Measurements from ENCODE around the gene DOC2A.
"Not testable (repeated sequence)": the region's sequence is repeated elsewhere in the genome, so short reads cannot be mapped to it uniquely, and the experiment has no call there.

Gene DOC2A

DNA sequence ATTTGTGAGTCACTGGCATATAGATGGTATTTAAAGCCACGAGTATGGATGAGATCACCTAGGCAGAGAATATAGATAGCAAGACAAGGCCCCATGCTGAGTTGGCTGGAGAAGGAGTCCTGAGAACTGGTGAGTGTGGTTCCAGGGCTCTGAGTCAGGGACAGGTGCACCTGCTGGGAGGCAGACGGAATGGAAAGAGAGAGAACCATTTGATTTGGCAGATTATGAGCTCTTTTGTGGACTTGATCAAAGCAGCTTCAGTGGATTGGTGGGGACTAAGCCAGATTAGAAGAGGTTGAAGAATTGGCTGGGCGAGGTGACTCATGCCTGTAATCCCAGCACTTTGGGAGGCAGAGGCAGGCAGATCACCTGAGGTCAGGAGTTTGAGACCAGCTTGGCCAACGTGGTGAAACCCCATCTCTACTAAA is 7.9 kb upstream of the DOC2A start:
- no peak for DNase-seq (ENCODE audit: low read depth)
- TF ChIP-seq CTCF (IDR thresholded peaks at IDR 0.05; ENCODE audit: low read length, missing control alignments): no peak

DNA sequence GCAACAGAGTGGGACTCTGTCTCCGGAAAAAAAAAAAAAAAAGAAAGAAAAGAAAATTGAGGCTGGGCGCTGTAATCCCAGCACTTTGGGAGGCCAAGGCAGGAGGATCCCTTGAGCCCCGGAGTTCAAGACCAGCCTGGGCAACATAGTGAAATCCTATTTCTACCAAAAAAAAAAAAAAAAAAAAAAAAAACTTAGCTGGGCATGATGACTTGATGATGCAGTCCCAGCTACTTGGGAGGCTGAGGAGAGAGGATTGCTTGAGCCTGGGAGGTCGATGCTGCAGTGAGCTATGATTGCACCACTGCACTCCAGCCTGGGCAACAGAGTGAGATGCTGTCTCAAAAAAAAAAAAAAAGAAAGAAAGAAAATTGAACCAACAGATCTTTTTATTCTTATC is 7.1 kb upstream of the DOC2A start:
- DNase-seq (ENCODE audit: low read depth); H3K4me3 ChIP-seq (replicated peaks; ENCODE audit: low read depth, low read length): not testable (repeated sequence)

More for the DNA sequence above, 7.9 kb upstream of the DOC2A start:
- H3K4me3 ChIP-seq (replicated peaks; ENCODE audit: low read depth, low read length): no peak overlapping the region

GRCh38 chr16:30017277-30017656 is 6.4 kb upstream of the DOC2A start:
- H3K4me3 ChIP-seq (replicated peaks; ENCODE audit: low read depth, low read length): no peak overlapping the region
- DNase-seq (ENCODE audit: low read depth): no peak
- no peak for TF ChIP-seq CTCF (IDR thresholded peaks at IDR 0.05; ENCODE audit: low read length, missing control alignments)

DNA sequence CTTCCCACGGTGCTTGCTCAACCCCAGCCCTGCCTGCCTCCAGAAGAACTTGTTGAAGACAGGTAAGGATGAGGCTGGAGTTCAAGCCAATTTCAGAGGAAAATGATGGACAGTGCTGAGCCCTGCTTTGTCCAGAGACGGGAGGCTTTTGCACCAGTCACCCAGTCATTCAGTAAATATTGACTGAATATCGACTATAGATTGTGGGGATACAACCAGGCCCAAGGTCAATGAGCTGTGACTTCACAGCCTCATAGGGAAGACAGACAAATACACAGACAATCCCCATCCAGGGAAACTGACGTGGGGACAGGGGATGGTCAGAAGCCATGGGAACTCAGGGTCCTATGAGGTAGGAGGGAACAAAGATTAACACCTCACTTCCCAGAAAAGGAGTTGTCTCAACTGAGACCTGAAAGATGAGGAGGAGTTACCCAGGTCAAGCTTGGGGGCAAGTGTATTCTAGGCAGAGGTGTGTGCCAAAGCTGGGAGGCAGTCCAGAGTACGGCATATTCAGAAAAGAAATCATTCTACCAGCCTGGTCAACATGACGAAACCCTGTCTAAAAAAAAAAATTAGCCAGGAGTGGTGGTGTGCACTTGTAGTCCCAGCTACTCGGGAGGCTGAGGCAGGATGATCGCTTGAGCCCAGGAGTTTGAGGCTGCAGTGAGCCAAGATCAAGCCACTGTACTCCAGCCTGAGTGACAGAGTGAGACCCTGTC is 5.9 kb upstream of the DOC2A start:
- no peak overlapping the region for H3K4me3 ChIP-seq (replicated peaks; ENCODE audit: low read depth, low read length)
- TF ChIP-seq CTCF (IDR thresholded peaks at IDR 0.05; ENCODE audit: low read length, missing control alignments): no peak
- no peak for DNase-seq (ENCODE audit: low read depth)

- H3K4me3 ChIP-seq (replicated peaks; ENCODE audit: low read depth, low read length): not testable (repeated sequence)
Observed at GRCh38 chr16:30015450-30015849, 4.6 kb upstream of the DOC2A start.

DNA sequence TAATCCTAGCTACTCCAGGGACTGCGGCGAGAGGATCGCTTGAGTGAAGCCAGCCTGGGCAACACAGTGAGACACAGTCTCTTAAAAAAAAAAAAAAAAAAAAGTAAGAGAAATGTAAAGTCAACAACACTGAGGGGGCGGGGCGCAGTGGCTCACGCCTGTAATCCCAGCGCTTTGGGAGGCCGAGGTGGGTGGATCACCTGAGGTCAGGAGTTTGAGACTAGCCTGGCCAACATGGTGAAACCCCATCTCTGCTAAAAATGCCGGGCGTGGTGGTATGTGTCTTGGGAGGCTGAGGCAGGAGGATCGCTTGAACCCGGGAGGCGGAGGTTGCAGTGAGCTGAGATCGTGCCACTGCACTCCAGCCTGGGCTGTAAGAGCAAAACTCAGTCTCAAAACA is 1.8 kb upstream of the DOC2A start:
- H3K4me3 ChIP-seq (replicated peaks; ENCODE audit: low read depth, low read length); DNase-seq (ENCODE audit: low read depth): not testable (repeated sequence)

More at GRCh38 chr16:30015450-30015849, 4.6 kb upstream of the DOC2A start:
- DNase-seq (ENCODE audit: low read depth): not testable (repeated sequence)

DNA sequence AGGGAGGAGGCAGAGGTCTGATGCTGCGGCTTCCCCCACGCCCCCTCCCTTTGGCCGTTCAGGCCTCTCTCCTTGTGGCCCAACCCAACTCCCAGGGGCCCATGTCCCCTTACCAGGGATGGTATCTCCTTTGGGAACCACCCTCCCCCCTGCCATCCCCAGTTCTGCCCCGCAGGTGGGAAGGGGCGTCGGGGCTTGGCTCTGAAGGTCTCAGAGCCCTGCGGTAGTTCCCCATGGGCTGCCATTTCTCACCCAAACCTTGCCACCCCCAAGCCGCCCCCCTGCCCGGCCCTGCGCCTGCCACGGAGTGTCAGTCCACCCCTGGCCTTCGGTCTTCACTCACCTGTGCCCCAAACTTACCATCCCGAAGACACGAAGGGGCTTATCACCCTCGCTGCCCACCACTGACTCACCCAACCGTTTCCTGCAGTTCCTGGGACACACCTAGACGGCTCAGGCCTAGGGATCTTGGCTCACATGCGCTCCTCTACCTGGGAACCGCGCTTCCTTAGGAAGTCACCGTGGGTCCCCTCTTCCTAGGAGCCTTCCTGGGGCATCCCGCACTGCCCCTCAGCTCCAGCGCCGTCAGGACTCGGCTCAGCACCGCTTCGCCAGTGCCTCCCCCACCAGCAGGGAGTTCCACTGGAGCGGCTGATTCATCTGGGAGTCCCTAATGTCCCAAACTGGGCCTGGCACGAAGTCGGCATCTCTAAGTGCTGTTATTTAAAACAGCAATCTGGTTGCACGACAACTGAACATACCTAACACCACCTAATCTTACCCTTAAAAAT is 1.1 kb upstream of the DOC2A start:
- H3K4me3 ChIP-seq (replicated peaks; ENCODE audit: low read depth, low read length): no peak overlapping the region
- no peak for DNase-seq (ENCODE audit: low read depth)
- TF ChIP-seq CTCF (IDR thresholded peaks at IDR 0.05; ENCODE audit: low read length, missing control alignments): no peak

DNA sequence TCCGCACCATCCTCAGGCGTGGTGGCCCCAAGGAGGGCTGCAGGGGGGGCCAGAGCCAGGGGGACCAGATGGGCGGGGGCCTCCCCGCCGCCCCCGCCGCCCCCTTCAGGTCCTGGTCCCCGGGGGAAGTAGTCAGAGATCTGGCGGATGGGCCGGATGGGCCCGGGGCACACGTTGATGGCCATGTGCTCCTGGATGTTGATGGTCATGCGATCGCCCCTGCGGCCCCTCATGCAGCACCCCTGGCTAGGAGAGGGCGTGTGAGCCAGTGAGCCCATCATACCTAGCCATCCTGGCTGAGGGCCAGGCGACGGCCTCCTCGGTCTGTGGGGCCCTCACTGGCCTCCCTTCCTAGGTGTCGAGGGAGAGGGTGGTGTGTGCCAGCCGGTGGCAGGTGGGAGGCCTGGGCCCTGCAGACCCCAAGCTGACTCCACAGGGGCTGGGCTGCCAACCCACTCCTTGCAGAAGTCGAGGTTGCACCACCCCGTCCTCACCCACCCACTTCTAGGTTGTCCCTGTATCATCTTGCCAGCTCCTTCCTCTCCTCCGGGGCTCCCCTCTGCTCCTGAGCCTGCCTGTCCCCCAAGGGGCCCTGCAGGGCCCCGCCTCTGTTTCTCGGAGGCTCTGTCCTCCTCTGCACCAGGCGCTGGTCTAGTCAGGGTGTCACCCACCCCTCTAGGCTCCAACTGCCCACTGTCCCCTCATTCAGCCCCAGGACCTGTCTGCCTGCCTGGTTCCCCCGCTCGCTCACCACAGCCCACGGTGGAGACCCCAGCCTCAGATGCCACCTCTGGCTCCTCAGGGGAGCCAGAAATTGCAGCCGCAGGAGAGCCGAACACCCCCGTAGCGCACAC is 610 bp downstream of the DOC2A start:
- H3K4me3 ChIP-seq (replicated peaks; ENCODE audit: low read depth, low read length): no peak overlapping the region

More for the DNA sequence above, 610 bp downstream of the DOC2A start:
- no peak for TF ChIP-seq CTCF (IDR thresholded peaks at IDR 0.05; ENCODE audit: low read length, missing control alignments)
- DNase-seq (ENCODE audit: low read depth): no peak
